HFFc6 (cell line): ENCODE results near the gene ACADM. TPM values are rescaled to one million over a fixed set of nuclear protein-coding genes. Genes with fewer than 3 reads are reported as not detected.

ENCODE experiments used
- DNase-seq: peaks from one replicate; pipeline ENCODE4 v3.0.0-alpha.2; 2018
- H3K27ac Mint-ChIP-seq: 2 replicates; pipeline ENCODE4 v1.8.0; 2020; ENCODE audit warnings: mild to moderate bottlenecking, mixed read lengths
- H3K27me3 Mint-ChIP-seq: 2 replicates; pipeline ENCODE4 v1.8.0; 2021; ENCODE audit warnings: mild to moderate bottlenecking, moderate library complexity, mixed read lengths; ENCODE audit not compliant: insufficient read depth
- H3K36me3 Mint-ChIP-seq: 2 replicates; pipeline ENCODE4 v1.8.0; 2021; ENCODE audit warnings: low read depth, mixed read lengths
- H3K4me1 Mint-ChIP-seq: 2 replicates; pipeline ENCODE4 v1.8.0; 2020; ENCODE audit warnings: low read depth, mixed read lengths
- H3K4me3 Mint-ChIP-seq: 2 replicates; pipeline ENCODE4 v1.8.0; 2020; ENCODE audit warnings: mild to moderate bottlenecking, moderate library complexity, mixed read lengths
- H3K9me3 Mint-ChIP-seq: 2 replicates; pipeline ENCODE4 v1.8.0; 2020; ENCODE audit warnings: mild to moderate bottlenecking, mixed read lengths
- CTCF ChIP-seq: fragments of 200-600 bp; sonication (generic); IDR thresholded peaks from 2 replicates; pipeline ENCODE4 v1.5.0; 2021; ENCODE audit warnings: antibody characterized with exemption, mild to moderate bottlenecking
- total RNA-seq, 6 experiments: library from RNA; stranded (reverse); fragmentation: NEBNext Ultra II Directional; extraction: Animal tissue kit (Norgen Biotek cat#: 25700); gene quantifications; 2 replicates in 1 of 6; 3 replicates in 5 of 6; pipeline ENCODE4 v1.2.3, GENCODE V29; 2021

ACADM gene
- total RNA-seq, 6 experiments from 2014 or later, result 28.9 to 36.1 (median 32.7) TPM

- Mint-ChIP-seq H3K4me1 (peaks cover 30% of the 10 kb centered on the region), H3K27ac (peak overlapping the region; percentile 95), H3K27me3 (peaks cover 4% of the 10 kb centered on the region), H3K9me3 (no peaks in the 10 kb centered on the region; the same call in 1 of the 2 replicates), H3K4me3 (peak overlapping the region; percentile 97), H3K36me3 (peaks cover 42% of the 10 kb centered on the region)
- DNase-seq, result no peak
- no peak for TF ChIP-seq CTCF
These were observed 60.9 kb downstream of the ACADM start for GRCh38 chr1:75785320-75785982.

DNA sequence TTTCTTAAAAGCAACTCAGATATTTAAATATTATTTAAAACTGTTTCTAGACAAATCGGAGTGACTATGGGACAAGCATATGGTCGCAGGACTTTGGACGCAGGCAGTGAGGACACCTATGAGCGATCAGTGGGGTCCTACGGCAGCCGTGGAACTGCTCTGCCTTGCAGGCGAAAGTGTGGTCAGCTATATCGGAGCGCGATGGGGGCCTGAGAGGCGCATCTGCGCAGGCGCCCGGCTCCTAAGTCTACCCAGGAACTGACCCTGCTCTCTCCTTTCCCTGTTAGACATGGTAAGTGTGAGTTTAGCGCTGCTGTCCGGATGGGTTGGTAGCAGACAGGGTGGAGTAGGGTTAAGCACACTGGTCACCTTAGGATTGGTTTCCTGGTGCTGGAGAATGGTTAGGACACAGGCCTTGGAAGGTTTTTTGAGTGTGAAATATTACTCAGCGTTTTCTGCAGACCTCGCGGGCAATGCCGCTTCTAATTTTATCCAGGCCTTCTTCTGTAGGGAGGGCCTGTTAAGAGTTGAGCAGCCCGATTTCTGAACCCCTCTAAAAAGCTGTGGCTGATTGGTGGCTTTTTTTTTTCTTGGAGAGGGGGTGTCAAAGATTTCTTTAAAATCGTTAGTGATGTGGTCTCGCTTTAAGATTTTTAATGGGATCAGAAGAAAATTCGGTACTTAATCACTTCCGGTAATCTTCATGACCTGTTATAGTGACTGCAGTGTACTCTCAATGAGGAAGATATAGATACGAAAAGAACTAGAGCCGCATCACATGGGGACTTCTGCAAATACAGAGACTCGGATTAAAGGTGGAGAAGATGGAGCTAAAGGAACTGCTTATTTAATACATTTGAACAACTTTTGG, 61.7 kb downstream of the ACADM start, which contains the start of gene RABGGTB:
Gene RABGGTB (plus strand): TSS at position 274 of the 871 bp plus-strand sequence. CDS start 16 bp downstream, at position 290.
- TF ChIP-seq CTCF, result no peak
- peak within 1 kb of the TSS; percentile 97 for H3K4me3 Mint-ChIP-seq
- no peaks in the 10 kb centered on the region for H3K9me3 Mint-ChIP-seq
- peaks cover 48% of the 10 kb centered on the region for H3K36me3 Mint-ChIP-seq
- peak within 1 kb of the TSS; percentile 95 for H3K27ac Mint-ChIP-seq
- peak; percentile 94 for DNase-seq
- peaks cover 2% of the 10 kb centered on the region for H3K27me3 Mint-ChIP-seq
- H3K4me1 Mint-ChIP-seq, result peaks cover 37% of the 10 kb centered on the region

- DNase-seq, result no peak
- Mint-ChIP-seq H3K4me1 (peaks cover 45% of the 10 kb centered on the region), H3K9me3 (no peaks in the 10 kb centered on the region), H3K27me3 (peaks cover 2% of the 10 kb centered on the region), H3K27ac (peak overlapping the region; percentile 95), H3K4me3 (peak overlapping the region; percentile 97), H3K36me3 (peaks cover 56% of the 10 kb centered on the region)
- TF ChIP-seq CTCF, result no peak
These were observed 62.5 kb downstream of the ACADM start for GRCh38 chr1:75786901-75787493.

- peaks cover 2% of the 10 kb centered on the region for H3K27me3 Mint-ChIP-seq
- peaks cover 57% of the 10 kb centered on the region for H3K36me3 Mint-ChIP-seq
- H3K9me3 Mint-ChIP-seq, result no peaks in the 10 kb centered on the region
- TF ChIP-seq CTCF, result no peak
- peak overlapping the region; percentile 97 for H3K4me3 Mint-ChIP-seq
- H3K4me1 Mint-ChIP-seq, result peaks cover 50% of the 10 kb centered on the region
- peak overlapping the region; percentile 95 for H3K27ac Mint-ChIP-seq
- DNase-seq, result no peak
These were observed 63.0 kb downstream of the ACADM start for GRCh38 chr1:75787524-75787923.

- TF ChIP-seq CTCF, result no peak
- Mint-ChIP-seq H3K27ac (peak overlapping the region; percentile 59), H3K27me3 (peaks cover 2% of the 10 kb centered on the region), H3K36me3 (peaks cover 71% of the 10 kb centered on the region), H3K4me3 (peak overlapping the region; percentile 97), H3K9me3 (no peaks in the 10 kb centered on the region), H3K4me1 (peaks cover 51% of the 10 kb centered on the region)
- no peak for DNase-seq
These were observed 65.5 kb downstream of the ACADM start for GRCh38 chr1:75789988-75790387.
